Renal cortical epithelial cell (primary cell): Measurements from ENCODE around the gene CSGALNACT2. TPM values are rescaled to one million over a fixed set of nuclear protein-coding genes. Genes with fewer than 3 reads are reported as not detected.
"Not testable (repeated sequence)": the region's sequence is repeated elsewhere in the genome, so short reads cannot be mapped to it uniquely, and the experiment has no call there.

Experiments
- DNase-seq: peaks from one replicate; pipeline ENCODE4 v3.0.0-alpha.2; 2011; ENCODE audit warnings: low read depth
- total RNA-seq: library from RNA; depleted of rRNA; stranded (reverse); fragments of >200 nt; gene quantifications from 2 replicates; pipeline ENCODE4 v1.2.3, GENCODE V29; 2014

Gene CSGALNACT2
- total RNA-seq, 1 donor from 2014 or later: 18.1 TPM

DNA sequence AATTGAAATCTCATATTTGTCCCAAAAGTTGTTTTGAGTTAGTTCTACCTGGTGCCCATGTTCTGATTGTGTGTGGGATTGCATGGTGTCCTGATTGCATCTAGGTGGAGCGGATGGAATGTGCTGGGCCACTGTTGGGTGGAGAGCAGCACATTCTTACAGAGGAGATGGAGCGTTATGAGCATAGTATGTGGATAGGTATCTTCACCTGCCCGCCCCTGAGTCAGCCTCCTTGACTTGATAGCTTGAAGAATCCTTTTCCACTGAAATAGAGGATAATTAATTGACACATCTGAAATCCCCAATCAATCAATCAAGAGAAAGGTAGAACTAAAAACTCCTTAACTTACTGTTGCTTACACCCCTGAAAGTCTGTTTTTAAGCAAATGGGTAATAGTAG is 45.5 kb downstream of the CSGALNACT2 start:
- DNase-seq: not testable (repeated sequence)

DNA sequence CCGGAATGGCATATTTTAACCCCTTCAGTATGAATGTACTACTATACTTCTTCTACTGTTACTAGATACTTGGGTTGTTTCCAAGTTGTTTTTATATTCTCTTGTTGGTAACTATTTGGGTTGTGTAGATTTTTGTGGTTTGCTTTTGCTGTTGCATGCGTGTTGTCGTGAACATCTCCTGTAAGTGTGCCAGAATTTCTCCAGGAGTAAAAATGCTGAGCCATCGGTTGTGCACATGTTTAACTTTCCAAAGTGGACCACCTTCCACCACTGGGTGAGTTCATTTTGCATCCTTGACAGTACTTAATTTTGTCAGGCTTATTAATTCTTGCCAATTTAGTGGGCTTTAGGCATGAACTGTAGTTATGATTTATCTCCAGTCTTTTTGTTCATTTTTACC is 47.9 kb downstream of the CSGALNACT2 start:
- DNase-seq: no peak

DNA sequence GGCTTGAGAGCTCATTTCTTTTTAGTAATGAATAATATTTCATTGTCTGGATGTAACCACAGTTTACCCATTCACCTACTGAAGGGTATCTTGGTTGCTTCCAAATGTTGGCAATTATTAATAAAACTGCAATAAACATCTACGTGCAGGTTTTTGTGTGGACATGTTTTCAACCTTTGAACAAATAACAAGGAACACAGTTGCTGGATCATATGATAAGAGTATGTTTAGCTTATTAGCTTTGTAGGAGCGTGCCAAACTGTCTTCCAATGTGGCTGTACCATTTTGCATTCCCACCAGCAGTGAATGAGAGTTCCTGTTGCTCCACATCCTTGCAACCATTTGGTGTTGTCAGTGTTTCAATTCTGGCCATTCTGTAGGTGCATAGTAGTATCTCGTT is 49.0 kb downstream of the CSGALNACT2 start:
- DNase-seq: no peak

DNA sequence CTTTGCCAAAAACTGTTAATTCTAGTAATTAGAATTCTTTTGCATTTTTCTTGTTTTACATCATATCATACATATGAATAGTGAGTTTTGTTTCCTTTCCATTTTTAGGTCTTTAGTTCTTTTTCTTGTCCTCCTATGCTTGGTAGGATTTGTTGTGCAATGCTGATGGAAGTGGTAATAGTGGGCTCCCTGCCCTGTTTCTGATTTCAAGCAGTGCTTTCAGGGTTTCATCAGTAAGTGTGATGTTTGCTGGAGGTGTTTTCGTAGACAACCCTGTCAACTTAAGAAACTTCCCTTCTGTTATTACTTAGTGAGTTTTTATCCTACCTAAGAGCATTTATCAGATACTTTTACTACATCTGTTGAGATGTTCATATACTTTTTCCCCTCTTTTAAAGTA is 50.5 kb downstream of the CSGALNACT2 start:
- no peak for DNase-seq

DNA sequence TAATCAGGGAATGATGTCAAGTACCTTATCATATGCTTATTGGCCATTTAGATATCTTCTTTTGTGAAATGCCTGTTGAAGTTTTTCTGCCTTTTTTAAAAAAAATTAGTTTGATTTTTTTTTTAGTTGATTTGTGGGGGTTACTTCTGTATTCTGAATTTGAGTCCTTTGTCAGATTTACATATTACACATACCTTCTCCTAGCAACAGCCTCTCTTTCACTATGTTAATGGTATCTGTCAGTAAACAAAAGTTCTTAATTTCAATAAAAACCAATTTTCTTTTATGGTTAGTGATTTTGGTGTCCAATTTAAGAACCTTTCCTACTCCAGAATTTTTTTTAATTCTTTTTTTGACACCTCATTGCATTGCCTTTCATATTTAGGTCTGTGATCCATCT is 52.0 kb downstream of the CSGALNACT2 start:
- DNase-seq: no peak

DNA sequence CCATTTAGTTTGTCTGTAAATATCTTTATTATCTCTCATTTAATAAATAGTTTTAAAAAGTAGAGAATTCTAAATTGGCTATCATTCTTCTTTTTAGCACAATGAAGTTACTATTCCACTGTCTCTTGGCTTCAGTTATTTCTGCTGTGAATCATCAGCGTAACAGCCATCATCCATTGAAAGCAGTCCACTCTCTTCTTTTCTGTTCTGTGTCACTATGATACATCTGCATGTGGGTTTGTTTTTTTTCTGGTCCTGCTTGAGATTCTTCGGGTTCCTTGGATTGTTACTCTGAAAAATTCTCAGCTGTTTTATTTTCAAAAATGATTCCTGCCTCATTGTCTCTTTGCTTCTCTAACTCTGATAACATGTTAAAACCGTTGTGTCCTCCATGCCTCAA is 52.5 kb downstream of the CSGALNACT2 start:
- no peak for DNase-seq

- no peak for DNase-seq
These were observed 54.6 kb downstream of the CSGALNACT2 start for GRCh38 chr10:43192884-43193283.

GRCh38 chr10:43193496-43194080 is 55.3 kb downstream of the CSGALNACT2 start:
- DNase-seq: no peak

DNA sequence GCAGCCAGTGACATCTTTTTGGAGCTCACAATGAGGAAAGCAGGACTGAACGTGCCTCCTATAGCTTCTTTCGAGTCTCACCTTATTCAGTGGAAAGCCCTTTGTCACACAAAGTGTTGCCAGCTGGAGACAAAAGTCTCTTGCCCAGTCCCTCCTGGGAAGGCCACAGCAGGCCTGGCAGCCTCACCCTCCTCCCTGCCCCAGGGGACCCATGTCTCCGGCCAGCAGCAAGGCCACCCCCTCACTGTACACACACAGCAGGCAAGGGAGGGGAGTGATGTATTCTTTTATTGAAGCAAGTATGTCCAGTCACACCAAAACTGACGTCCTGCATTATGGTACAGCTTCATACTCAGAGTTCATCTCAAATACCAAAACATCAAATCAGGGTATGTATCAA is 56.0 kb downstream of the CSGALNACT2 start:
- DNase-seq: no peak

DNA sequence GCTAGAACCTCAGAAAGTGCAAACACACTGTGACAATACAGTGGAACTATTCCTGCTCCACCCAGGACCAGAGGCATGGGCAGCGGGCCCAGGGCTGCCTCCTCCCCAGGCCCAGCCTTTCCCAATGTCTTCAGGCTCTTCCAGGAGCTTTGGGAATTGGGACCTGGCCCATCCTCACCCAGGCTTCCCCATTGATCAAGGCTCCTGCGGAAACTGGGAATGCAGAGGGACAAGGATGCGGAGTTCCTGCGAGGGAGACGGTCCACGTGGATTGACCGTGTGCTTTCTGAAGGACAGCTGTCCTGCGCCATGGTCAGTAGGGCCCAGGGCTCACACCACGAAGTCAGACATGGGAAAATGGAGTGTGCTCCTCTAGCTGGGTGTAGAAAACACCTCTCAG is 56.6 kb downstream of the CSGALNACT2 start:
- no peak for DNase-seq

DNA sequence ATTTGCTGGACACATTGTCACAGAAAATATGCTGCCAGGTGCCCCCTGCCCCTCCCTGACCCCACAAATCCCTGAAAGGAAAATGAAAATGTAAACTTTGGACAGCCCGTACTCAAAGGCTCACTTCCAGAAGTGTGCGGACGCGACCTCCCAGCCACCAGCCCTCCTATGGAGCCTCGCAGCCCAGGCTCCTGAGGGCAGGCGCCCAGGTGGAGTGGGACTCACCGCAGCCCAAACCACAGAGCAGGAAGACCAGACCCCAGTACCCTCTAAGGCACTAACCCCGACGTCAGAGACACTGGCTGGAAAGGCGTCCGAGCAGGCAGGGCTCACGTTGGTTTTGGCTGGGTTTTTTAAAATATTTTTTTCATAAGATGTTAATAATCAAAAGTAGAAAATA is 57.3 kb downstream of the CSGALNACT2 start:
- no peak for DNase-seq

- DNase-seq: no peak
These were observed 58.1 kb downstream of the CSGALNACT2 start for GRCh38 chr10:43196131-43196980.

- DNase-seq: no peak
These were observed 59.0 kb downstream of the CSGALNACT2 start for GRCh38 chr10:43196981-43197833.

DNA sequence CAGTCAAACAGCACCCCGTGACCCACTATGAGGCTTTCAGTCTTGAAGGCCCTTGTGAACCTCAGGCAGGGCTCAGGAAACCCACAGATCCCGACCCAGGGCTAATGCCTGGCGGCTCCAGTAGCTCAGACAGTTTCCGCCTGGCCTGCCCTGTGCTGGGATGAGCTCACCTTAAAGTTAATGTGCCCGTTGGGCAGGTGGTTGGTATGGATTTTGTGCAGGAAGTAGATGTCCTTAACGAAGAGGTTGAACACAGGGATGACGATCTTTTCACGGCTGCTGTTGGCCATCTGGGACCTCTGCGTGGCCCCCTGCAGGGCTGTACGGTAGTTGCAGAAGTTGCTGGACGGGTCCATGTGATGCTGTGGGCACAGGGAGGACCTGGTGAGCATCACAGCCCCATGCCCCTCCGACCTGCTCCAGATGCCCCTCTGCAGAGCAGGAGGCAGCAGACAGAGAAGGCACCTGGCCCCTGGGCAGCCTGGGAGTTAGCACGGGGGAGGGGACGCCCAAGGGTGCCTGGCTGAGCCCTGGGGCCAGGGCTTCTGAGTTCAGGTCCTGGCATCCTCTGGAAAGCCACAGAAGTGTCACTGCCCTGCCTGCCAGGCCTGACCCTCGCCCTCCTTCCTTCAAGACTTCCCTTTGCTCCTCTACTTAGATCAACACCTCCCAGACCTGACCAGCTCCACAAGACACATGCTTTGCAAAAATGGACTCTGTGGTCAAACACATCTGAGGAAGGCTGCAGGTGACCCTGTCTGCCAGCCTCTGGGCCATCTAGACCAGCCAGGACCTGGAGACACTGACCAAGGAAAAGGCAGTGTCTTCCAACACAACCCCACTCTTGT is 59.8 kb downstream of the CSGALNACT2 start:
- DNase-seq: no peak

DNA sequence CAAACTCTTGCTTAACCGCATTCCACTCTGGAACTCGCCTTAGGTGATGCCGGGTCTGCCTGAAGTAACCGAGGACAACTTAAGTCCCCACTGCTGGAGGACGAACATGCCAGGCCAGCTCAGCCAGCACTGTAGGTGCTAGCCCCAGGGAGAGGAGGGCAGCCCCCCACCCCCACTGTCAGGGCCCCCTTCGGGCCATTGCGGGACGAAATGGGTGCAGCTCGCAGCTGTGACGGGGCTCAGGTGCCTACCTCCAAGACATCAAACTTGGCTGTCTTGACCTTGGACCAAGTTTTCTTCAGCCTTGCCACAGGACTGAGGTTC is 60.4 kb downstream of the CSGALNACT2 start:
- no peak for DNase-seq

DNA sequence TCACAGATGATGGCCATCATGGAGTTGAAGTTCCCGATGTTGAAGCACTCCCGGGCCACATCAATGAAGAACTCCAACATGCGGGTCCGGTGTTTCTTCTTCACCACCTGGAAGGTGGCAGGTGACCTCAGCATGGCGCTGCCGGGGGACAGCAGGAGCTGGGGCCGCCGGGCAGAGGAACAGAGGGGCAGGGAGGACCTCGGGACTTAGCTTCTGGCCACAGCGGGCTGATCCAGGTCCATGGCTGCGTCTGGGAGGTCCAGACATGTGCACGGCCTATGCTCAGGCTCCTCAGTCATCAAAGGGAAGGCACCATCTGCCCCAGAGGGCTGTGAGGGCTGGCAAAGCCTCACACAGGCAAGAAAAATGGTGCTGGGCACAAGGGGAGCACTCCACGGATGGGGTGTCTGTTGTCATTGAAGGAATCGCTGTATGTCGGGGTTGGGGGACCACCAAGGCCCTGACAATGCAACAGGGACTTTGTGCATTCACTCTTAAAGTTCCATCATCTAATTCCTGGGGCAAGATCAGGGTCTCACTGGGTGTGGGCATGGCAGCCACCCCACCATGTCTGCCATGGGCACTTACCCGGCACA is 60.9 kb downstream of the CSGALNACT2 start:
- DNase-seq: no peak

- no peak for DNase-seq
These were observed 61.7 kb downstream of the CSGALNACT2 start for GRCh38 chr10:43199684-43200537.

DNA sequence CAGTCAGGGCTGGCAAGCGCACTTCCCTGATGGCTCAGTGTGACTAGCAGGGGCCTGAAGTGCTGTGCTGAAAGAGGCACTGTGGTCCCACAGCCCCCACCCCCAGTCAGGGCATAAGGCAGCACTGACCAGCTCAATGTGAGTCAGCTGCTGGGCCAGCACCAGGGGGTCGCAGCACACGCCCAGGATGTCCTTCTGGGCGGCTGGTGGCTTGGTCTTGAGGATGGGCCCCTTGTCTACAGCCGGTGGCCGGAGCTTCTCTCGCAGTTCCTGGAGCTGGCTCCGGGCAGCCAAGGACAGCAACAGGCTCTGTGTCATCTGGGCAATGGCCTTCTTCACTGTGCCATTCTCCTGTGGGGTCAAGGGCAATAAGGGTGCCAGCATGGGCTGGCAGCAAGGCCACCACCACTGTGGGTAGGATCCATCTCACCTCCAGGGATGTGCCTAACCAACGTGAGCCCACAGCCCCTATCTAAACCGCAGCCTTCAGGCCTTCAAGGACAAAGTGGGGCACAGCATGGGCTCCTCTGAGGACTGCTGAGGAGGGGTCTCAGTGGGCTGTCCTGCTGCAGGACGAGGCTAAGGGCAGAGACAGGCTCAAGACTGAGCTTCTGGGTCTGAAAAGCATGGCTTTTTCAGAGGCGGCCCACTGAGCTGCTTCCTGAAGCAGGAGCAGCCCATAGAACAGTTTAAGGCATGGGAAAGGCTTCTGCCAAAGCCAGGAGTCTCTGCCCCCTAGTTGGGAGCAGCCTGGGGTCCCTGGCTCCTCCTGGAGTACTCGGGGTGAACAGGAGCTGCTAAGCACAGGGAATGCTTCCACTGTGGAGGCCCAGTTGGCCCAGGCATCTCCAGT is 62.5 kb downstream of the CSGALNACT2 start:
- no peak for DNase-seq

DNA sequence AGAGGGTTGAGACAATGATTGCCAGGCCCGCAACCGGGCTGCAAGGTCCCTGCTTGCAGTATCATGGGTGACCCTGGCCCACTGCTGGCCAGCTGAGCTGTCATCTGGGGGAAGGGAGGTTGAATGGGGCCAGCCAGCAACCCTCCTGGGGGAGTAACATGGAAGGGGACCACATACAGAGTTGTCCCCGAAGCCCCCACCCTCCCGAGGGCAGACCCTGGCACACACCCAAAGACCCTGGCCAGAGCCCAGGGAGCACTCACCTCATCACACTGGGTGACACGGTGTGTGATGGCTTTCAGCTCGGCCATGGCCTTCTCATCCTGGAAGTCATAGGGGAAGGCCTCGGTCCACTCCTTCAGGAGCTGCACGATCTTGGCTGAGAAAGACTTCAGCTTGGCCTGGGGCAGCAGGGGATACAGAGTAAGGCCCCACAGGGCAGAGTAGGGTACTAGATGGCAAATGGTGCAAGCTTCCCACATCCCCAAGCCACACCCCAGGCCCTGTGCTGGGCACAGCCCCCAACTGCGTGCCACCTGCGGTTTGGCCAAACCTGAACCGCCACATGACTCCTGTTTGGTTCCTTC is 63.4 kb downstream of the CSGALNACT2 start:
- no peak for DNase-seq
